Upper lobe of right lung (tissue), 1 donor: ENCODE measurements around the gene HOXA1. TPM values are rescaled to one million over a fixed set of nuclear protein-coding genes. Genes with fewer than 3 reads are reported as not detected.

ENCODE experiments used
- ATAC-seq: fragments of 200-7000 bp; cut with Tn5 transposase; one replicate; pipeline ENCODE4 v1.9.1; 2020; ENCODE audit warnings: mild to moderate bottlenecking, moderate library complexity
- DNase-seq: peaks from one replicate; pipeline ENCODE4 v3.0.0-alpha.2; 2020
- H3K27ac ChIP-seq: fragments of 200-600 bp; one replicate; pipeline ENCODE4 v1.8.0; 2022
- H3K27me3 ChIP-seq: fragments of 200-600 bp; one replicate; pipeline ENCODE4 v1.8.0; 2022; ENCODE audit warnings: mild to moderate bottlenecking
- H3K36me3 ChIP-seq: fragments of 200-600 bp; one replicate; pipeline ENCODE4 v1.8.0; 2022
- H3K4me1 ChIP-seq: fragments of 200-600 bp; one replicate; pipeline ENCODE4 v1.8.0; 2022
- H3K4me3 ChIP-seq: fragments of 200-600 bp; one replicate; pipeline ENCODE4 v1.8.0; 2022; ENCODE audit warnings: mild to moderate bottlenecking
- H3K9me3 ChIP-seq: fragments of 200-600 bp; one replicate; pipeline ENCODE4 v1.8.0; 2022
- intact Hi-C: fragments of 100-400 bp; cut with DNase I; formaldehyde crosslinking; loops from one replicate; pipeline ENCODE4 v1.11.0; 2022
- total RNA-seq: library from RNA; stranded (reverse); fragmentation: NEBNext Ultra II Directional; extraction: Animal tissue kit (Norgen Biotek cat#: 25700); gene quantifications from one replicate; pipeline ENCODE4 v1.2.1, GENCODE V29; 2021
- TF ChIP-seq, protein P1 (sequence below): fragments of 200-600 bp; IDR thresholded peaks from one replicate; pipeline ENCODE4 v1.8.0; 2022; ENCODE audit warnings: antibody characterized with exemption
- donor health status: DM: no; HTN: yes; CAD: no; lungs with severe emphysema.

HOXA1 gene
- total RNA-seq, 1 donor from 2014 or later, result 0.75 TPM

DNA sequence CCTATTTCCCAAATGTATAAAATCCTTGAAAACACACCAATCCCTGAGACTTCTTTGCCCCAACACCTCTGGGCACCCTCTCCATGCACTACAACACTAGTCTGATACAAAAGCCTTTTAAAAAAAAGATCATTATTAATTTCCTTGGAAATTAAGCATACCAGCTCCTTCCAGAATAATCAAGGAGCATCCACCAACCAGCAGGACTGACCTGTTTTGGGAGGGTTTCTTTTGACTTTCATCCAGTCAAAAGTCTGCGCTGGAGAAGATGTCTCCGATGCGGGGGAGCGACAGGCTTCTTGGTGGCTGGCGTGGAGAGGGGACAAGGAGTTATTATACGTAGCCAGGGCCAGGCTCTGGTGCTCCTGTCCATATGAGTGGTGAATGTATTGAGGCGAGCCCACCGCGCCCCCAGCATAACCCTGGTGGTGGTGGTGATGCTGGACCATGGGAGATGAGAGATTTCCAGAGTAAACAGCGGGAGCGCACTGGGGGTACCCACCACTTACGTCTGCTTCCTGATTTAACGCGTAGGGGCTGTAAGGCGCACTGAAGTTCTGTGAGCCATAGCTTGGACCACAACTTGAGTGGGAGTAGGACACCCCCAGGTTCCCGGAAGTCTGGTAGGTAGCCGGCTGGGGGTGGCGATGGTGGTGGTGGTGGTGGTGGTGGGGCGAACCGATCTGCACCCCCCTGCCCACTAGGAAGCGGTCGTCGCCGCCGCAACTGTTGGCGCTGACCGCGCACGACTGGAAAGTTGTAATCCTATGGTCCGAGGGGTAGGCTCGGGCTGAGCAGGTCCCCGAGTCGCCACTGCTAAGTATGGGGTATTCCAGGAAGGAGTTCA, 527 bp downstream of the HOXA1 start:
- H3K36me3 ChIP-seq, result no peaks in the 10 kb centered on the region
- TF ChIP-seq, protein P1, sequence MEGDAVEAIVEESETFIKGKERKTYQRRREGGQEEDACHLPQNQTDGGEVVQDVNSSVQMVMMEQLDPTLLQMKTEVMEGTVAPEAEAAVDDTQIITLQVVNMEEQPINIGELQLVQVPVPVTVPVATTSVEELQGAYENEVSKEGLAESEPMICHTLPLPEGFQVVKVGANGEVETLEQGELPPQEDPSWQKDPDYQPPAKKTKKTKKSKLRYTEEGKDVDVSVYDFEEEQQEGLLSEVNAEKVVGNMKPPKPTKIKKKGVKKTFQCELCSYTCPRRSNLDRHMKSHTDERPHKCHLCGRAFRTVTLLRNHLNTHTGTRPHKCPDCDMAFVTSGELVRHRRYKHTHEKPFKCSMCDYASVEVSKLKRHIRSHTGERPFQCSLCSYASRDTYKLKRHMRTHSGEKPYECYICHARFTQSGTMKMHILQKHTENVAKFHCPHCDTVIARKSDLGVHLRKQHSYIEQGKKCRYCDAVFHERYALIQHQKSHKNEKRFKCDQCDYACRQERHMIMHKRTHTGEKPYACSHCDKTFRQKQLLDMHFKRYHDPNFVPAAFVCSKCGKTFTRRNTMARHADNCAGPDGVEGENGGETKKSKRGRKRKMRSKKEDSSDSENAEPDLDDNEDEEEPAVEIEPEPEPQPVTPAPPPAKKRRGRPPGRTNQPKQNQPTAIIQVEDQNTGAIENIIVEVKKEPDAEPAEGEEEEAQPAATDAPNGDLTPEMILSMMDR, result no peak
- no peak for DNase-seq
- H3K4me1 ChIP-seq, result peaks cover 2% of the 10 kb centered on the region
- peak overlapping the region; percentile 91 for H3K4me3 ChIP-seq
- H3K27ac ChIP-seq, result no peak overlapping the region
- H3K9me3 ChIP-seq, result no peaks in the 10 kb centered on the region
- ATAC-seq, result no peak
- H3K27me3 ChIP-seq, result peaks cover 4% of the 10 kb centered on the region
- intact Hi-C loops, result loop anchor here (5.0 kb wide), 1 partner anchor 47 kb away; the partner anchor contains the start of gene HOXA5

DNA sequence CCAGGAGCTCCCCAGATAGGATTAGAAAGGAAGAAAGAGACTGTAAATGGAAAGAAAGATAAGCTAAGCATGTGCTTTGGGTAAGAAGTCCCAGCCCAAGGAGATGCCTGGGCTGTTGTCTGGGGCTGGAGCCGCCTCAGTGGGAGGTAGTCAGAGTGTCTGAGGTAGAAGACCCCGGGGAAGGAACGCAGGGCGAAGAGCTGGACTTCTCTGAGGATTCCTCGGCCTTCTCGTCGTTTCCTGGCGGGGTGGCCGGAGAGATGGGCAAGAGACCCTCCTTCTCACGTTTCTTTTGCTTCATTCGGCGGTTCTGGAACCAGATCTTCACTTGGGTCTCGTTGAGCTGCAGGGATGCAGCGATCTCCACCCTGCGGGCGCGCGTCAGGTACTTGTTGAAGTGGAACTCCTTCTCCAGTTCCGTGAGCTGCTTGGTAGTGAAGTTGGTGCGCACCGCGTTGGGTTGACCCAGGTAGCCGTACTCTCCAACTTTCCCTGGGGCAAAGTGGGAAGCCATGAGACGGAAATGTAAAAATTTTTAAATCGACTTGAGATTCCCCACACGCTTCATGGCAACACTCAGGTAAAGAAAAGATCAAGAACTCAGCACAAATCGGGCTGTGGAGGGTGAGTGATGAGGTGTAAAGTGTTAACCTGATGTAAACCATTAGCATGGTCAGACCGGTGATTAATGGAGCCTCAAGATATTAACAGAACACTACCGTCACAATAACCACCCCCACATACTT, 1.3 kb downstream of the HOXA1 start:
- no peaks in the 10 kb centered on the region for H3K4me1 ChIP-seq
- DNase-seq, result no peak
- ATAC-seq, result no peak
- H3K36me3 ChIP-seq, result no peaks in the 10 kb centered on the region
- no peaks in the 10 kb centered on the region for H3K9me3 ChIP-seq
- peaks cover 12% of the 10 kb centered on the region for H3K27me3 ChIP-seq
- TF ChIP-seq, protein P1, result no peak
- no peak overlapping the region for H3K4me3 ChIP-seq
- intact Hi-C loops, result loop anchor here (5.0 kb wide), 1 partner anchor 48 kb away; the partner anchor contains the start of gene HOXA5
- no peak overlapping the region for H3K27ac ChIP-seq

- Histone ChIP-seq H3K4me1 (no peaks in the 10 kb centered on the region), H3K27me3 (peaks cover 24% of the 10 kb centered on the region), H3K36me3 (no peaks in the 10 kb centered on the region), H3K27ac (no peak overlapping the region), H3K4me3 (no peak overlapping the region), H3K9me3 (no peaks in the 10 kb centered on the region)
- ATAC-seq (no peak), DNase-seq (no peak)
- TF ChIP-seq, protein P1, result no peak
- intact Hi-C loops, result no loop called here
These were observed 2.5 kb downstream of the HOXA1 start for GRCh38 chr7:27093184-27093895.

GRCh38 chr7:27092819-27093110, 3.0 kb downstream of the HOXA1 start:
- no peak for ATAC-seq
- Histone ChIP-seq H3K4me1 (no peaks in the 10 kb centered on the region), H3K27me3 (peaks cover 29% of the 10 kb centered on the region), H3K9me3 (no peaks in the 10 kb centered on the region), H3K36me3 (no peaks in the 10 kb centered on the region), H3K4me3 (no peak overlapping the region), H3K27ac (no peak overlapping the region)
- TF ChIP-seq, protein P1, result no peak
- intact Hi-C loops, result no loop called here
- DNase-seq, result no peak

DNA sequence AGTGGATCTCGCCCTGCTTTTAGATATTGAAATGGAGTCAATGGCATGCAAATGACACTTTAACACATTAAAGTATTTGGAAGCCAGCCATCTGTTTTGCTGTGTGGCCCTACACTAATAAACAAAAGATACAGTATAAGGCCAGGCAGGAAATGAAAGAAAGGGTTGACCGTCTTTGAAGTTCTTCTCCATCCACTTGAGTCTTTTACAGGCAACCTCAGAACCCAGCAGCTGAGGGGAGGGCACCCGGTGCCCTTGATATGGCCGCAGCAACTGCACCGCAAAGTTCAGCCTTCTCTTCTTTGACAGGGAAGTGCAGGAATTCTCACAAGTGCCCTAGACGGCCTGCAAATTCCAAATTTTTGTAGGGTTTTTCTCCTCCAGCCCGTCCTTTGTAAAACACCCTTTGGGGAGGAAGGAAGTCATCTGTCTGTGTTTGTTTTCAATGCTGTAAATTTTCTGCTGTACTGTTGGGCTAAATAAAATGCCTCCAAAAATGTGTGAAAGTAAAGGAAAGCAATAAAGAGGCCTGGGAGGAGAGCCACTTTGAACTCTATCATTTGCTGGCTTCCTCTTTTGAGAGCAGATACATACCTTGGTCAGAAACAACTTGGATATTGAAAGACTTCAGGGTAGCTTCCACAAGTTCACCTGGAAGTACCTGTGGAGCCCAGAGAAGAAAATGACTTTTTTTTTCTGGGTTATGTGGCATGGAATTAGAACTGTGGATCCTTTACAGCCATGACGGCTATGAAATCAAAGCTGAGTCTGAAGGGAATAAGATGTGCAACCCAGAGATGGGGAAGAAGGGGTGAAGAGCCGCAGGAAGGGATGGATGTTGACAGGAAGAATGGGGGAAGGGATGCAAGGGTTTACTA, 3.6 kb downstream of the HOXA1 start:
- DNase-seq, result no peak
- H3K4me1 ChIP-seq, result no peaks in the 10 kb centered on the region
- H3K9me3 ChIP-seq, result no peaks in the 10 kb centered on the region
- no peak overlapping the region for H3K4me3 ChIP-seq
- no peak for ATAC-seq
- H3K36me3 ChIP-seq, result no peaks in the 10 kb centered on the region
- H3K27ac ChIP-seq, result no peak overlapping the region
- H3K27me3 ChIP-seq, result peaks cover 35% of the 10 kb centered on the region
- TF ChIP-seq, protein P1, result no peak
- intact Hi-C loops, result no loop called here
